GM19397 (cell line): ENCODE results near the gene WIPF3.
"Not testable (repeated sequence)": the region's sequence is repeated elsewhere in the genome, so short reads cannot be mapped to it uniquely, and the experiment has no call there.

ENCODE experiments used
- ATAC-seq: cut with Tn5 transposase; IDR thresholded peaks from one replicate; pipeline ENCODE4 v1.9.1; 2021; ENCODE audit warnings: mild to moderate bottlenecking, moderate library complexity; ENCODE audit not compliant: unreplicated experiment

Gene WIPF3

GRCh38 chr7:29946428-29947186, 140.3 kb downstream of the WIPF3 start:
- no peak for ATAC-seq

GRCh38 chr7:29948587-29948986, 142.3 kb downstream of the WIPF3 start:
- ATAC-seq = no peak

GRCh38 chr7:29950480-29950879, 144.2 kb downstream of the WIPF3 start:
- ATAC-seq = no peak

- no peak for ATAC-seq
These were observed 144.9 kb downstream of the WIPF3 start for GRCh38 chr7:29951206-29951605.

- ATAC-seq = no peak
These were observed 147.5 kb downstream of the WIPF3 start for GRCh38 chr7:29953726-29954347.

DNA sequence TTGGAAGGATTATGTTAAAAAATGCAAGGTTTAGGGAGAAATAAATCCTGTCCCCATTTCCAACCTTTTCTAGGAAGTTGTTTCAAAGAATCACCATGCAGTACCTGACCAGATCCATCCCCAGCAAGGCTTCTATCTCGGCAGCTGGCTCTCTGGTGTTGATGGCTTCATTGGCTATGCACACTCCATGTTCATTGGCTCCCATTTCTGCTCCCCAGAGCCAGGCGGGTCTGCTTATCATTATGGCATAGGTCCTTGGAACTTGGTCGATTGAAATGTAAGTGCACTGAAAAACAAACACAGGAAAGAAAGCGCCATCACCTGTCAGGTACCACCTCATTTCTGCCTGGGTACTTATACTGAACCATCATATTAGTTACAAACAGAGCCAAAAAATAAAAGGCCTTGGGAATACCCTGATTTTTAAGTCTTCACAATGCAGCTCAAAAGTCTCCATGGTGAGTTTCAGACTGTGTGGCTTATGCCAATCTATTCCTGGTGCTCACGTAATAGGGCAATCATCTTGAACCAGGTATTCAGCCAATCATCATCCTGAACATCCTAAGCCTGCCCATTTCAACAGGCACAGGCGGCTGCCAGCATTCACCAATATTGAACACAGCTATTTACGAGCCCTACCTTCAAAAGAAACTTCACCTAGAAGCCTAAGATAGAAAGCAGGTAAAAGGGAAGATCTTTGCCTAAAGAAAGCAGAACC, 148.9 kb downstream of the WIPF3 start:
- no peak for ATAC-seq

DNA sequence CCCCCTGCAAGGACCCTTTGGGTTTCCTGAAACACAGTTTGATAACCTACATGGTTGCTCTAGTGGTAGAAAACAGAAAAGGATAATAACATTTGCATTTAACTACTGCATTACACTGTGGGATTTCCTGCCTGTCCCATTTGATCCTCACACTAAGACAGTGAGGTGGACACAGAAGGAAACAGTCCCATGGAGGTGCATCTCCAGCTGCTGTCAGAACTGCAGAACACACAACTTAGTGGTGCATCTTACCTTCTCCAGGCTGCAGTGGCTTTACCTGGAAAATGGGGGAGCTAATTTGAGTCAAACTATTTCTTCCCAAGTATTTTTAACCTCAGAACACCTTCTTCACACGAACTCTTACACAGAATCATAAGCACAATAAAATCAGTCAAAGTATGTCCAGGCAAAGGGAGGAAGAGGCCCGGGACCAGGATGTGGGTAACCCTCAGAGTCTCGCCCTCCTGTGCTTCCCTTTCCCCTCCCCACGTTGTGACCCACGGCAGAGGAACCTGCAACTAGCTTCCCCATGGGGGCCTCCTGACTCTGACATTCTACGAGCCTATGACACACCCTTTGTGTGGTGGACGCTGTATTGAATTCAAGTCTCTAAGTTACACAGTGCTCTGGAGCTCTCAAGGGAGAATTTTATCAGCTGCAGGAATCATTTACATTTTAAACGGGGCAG, 149.6 kb downstream of the WIPF3 start:
- peak; percentile 84 for ATAC-seq

DNA sequence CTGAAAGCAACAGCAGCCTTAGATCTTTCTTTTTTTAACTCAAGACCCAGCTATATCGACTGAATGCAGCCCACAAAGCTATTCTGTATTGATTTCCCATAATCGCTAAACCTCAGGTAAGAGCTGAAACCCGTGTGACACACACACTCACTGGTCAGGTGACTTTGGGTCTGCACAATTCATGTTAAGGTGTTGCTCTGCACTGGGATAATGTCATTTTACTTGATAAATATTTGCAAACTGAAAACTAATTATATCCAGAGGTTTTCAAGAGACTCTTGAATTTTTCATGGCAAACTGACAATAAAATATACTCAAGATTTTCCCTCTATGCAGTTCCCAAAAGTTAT, 150.2 kb downstream of the WIPF3 start:
- peak; percentile 13 for ATAC-seq

DNA sequence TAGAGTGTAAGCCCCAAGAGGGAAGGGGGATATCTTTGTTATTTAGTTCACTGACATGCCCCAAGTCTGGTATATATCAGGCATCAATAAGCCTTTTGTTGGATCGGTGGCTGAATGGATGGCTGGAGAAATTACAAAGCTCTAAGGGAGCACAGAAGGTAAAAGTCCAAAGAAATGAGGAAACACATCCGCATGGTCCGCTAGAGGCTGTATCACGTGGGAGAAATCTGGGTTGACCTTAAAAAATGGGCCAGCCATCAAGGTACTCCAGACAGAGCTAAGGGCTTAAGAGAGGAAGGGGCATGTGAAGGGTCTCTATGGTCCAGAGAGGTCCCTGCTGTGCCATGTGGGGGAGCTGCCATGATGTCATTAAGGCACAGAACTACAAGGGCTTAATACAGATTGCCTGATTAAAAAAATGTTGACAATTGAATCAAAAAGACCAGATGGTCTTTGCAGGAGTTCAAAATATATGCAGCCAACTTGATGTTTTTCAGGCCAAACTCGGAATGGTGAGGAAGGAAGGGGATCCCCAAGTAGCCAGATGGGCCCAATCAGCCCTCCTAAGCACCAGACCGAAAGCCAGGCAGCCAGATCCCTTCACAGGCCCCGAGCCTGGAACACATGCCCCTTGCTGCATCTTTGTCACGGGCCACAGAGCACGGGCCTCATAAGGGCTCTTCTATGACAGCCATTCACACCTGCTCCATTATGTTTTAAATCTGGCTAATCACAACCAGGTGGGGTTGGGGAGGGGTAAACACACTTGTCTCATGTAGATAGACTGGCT, 151.4 kb downstream of the WIPF3 start:
- no peak for ATAC-seq

DNA sequence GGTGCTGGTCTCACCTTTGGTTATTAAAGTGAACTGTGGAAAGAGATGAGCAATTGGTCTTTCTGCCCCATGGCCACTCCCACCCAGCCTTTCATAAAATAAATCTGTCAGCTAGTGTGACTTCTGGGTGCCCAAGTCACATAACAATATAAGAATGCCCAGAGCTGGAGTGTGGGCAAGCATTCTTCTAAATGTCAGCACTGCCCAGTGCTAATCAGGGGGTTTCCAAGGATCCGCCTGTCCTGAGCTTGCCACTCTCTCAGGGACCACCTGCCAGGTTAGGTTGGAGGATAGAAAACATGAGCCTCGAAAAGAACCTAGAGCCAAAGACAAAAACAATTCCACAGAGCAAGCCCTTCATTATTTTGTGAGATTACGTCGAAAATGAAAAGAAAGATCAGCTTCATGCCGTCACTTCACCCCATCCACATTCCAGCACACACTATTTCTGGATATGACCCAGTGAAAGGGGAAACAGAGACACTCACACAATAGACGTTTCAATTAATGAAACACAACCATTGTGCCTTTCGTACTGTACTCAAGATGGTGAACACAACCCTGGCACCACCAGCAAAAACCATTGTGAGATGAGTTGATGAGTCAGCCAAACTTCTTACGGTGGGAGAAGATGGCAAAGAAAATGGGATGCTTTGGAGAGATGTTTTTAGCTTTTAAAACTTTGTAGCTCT, 152.5 kb downstream of the WIPF3 start:
- ATAC-seq = no peak

GRCh38 chr7:29961611-29962010, 155.3 kb downstream of the WIPF3 start:
- ATAC-seq = not testable (repeated sequence)

- no peak for ATAC-seq
These were observed 155.7 kb downstream of the WIPF3 start for GRCh38 chr7:29962035-29962434.

GRCh38 chr7:29965030-29965429, 158.7 kb downstream of the WIPF3 start:
- ATAC-seq = no peak
